Measurements from ENCODE around the gene GATAD2B.

DNA sequence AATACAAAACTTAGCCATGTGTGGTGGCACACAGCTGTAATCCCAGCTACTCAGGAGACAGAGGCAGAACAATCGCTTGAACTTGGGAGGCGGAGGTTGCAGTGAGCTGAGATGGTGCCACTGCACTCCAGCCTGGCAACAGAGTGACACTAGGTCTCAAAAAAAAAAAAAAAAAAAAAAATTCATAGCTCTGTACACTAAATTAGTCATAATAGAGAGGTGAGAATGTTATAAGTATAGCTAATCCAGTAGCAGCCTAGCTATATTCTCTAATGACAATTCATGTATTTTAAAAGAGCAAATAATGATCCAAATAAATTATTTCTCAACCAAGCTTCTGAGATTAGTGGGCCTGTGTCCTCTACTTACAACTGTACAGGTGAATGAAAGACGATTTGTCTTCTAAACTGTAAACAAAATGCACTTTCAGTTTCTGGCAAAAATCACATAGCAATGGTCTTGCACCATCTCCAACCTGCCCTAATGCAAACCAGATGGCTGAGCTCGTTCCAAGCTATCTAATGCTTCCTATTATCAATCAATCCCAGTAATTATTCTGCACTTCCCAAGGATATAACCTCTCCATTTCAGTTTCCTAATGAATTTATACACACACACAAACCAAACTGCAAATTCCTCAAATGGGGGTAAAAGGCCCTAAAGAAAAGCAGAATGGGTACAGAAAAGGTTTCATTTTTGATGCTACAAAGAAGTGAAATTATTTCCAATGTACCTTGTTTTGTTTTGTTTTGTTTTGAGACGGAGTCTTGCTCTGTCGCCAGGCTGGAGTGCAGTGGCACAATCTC is 56.5 kb downstream of the GATAD2B start:
- no peak for TF ChIP-seq POLR2A (IDR thresholded peaks at IDR 0.05)
- TF ChIP-seq, protein P1, sequence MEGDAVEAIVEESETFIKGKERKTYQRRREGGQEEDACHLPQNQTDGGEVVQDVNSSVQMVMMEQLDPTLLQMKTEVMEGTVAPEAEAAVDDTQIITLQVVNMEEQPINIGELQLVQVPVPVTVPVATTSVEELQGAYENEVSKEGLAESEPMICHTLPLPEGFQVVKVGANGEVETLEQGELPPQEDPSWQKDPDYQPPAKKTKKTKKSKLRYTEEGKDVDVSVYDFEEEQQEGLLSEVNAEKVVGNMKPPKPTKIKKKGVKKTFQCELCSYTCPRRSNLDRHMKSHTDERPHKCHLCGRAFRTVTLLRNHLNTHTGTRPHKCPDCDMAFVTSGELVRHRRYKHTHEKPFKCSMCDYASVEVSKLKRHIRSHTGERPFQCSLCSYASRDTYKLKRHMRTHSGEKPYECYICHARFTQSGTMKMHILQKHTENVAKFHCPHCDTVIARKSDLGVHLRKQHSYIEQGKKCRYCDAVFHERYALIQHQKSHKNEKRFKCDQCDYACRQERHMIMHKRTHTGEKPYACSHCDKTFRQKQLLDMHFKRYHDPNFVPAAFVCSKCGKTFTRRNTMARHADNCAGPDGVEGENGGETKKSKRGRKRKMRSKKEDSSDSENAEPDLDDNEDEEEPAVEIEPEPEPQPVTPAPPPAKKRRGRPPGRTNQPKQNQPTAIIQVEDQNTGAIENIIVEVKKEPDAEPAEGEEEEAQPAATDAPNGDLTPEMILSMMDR (IDR thresholded peaks at IDR 0.05), result no peak
